Skeletal muscle satellite cell (primary cell): ENCODE data around the gene LRRK1.

ENCODE experiments used
- H3K27me3 ChIP-seq: 2 replicates; pipeline ENCODE4 v1.7.0; 2013; ENCODE audit warnings: low read length; ENCODE audit not compliant: control insufficient read depth, insufficient read depth
- H3K36me3 ChIP-seq: 2 replicates; pipeline ENCODE4 v1.7.0; 2013; ENCODE audit warnings: mild to moderate bottlenecking, control low read depth, low read length; ENCODE audit not compliant: insufficient read depth
- H3K4me1 ChIP-seq: 2 replicates; pipeline ENCODE4 v1.7.0; 2013; ENCODE audit warnings: low read length; ENCODE audit not compliant: control insufficient read depth, insufficient read depth
- H3K4me2 ChIP-seq: 2 replicates; pipeline ENCODE4 v1.7.0; 2013; ENCODE audit warnings: mild to moderate bottlenecking, low read length
- H3K4me3 ChIP-seq: 2 replicates; pipeline ENCODE4 v1.7.0; 2013; ENCODE audit warnings: low read length
- H3K9ac ChIP-seq: 2 replicates; pipeline ENCODE4 v1.7.0; 2013; ENCODE audit warnings: mild to moderate bottlenecking, low read depth, low read length, moderate library complexity
- H3K9me3 ChIP-seq: replicated peaks from 2 replicates; pipeline ENCODE4 v1.7.0; 2013; ENCODE audit warnings: mild to moderate bottlenecking, control low read depth, low read length

The LRRK1 gene

GRCh38 chr15:100968050-100968966 is 49.2 kb downstream of the LRRK1 start:
- H3K36me3 ChIP-seq: no peaks in the 10 kb centered on the region
- no peak overlapping the region for H3K4me2 ChIP-seq
- H3K4me3 ChIP-seq: no peak overlapping the region
- H3K4me1 ChIP-seq: peaks cover 4% of the 10 kb centered on the region
- H3K9ac ChIP-seq: no peak overlapping the region
- H3K9me3 ChIP-seq: no peaks in the 10 kb centered on the region
- H3K27me3 ChIP-seq: no peaks in the 10 kb centered on the region

GRCh38 chr15:100972975-100973350 is 53.8 kb downstream of the LRRK1 start:
- H3K4me1 ChIP-seq: peaks cover 4% of the 10 kb centered on the region
- no peak overlapping the region for H3K4me2 ChIP-seq
- no peaks in the 10 kb centered on the region for H3K9me3 ChIP-seq
- H3K36me3 ChIP-seq: no peaks in the 10 kb centered on the region
- no peak overlapping the region for H3K4me3 ChIP-seq
- H3K27me3 ChIP-seq: no peaks in the 10 kb centered on the region
- no peak overlapping the region for H3K9ac ChIP-seq

- no peaks in the 10 kb centered on the region for H3K27me3 ChIP-seq
- H3K4me3 ChIP-seq: no peak overlapping the region
- no peak overlapping the region for H3K9ac ChIP-seq
- no peaks in the 10 kb centered on the region for H3K9me3 ChIP-seq
- no peak overlapping the region for H3K4me2 ChIP-seq
- H3K4me1 ChIP-seq: no peaks in the 10 kb centered on the region
- no peaks in the 10 kb centered on the region for H3K36me3 ChIP-seq
Observed at GRCh38 chr15:100973351-100974111, 54.4 kb downstream of the LRRK1 start.

GRCh38 chr15:100975043-100975442 is 55.9 kb downstream of the LRRK1 start:
- H3K36me3 ChIP-seq: no peaks in the 10 kb centered on the region
- H3K9me3 ChIP-seq: no peaks in the 10 kb centered on the region
- H3K4me2 ChIP-seq: no peak overlapping the region
- H3K4me1 ChIP-seq: no peaks in the 10 kb centered on the region
- no peak overlapping the region for H3K4me3 ChIP-seq
- no peak overlapping the region for H3K9ac ChIP-seq
- no peaks in the 10 kb centered on the region for H3K27me3 ChIP-seq

- Histone ChIP-seq H3K4me2 (no peak overlapping the region), H3K4me3 (no peak overlapping the region), H3K27me3 (no peaks in the 10 kb centered on the region), H3K9ac (no peak overlapping the region), H3K36me3 (no peaks in the 10 kb centered on the region), H3K9me3 (no peaks in the 10 kb centered on the region), H3K4me1 (no peaks in the 10 kb centered on the region)
Observed at GRCh38 chr15:100980410-100981046, 61.4 kb downstream of the LRRK1 start.

- H3K4me1 ChIP-seq: no peaks in the 10 kb centered on the region
- no peak overlapping the region for H3K4me3 ChIP-seq
- no peaks in the 10 kb centered on the region for H3K27me3 ChIP-seq
- no peak overlapping the region for H3K4me2 ChIP-seq
- no peak overlapping the region for H3K9ac ChIP-seq
- no peaks in the 10 kb centered on the region for H3K36me3 ChIP-seq
- no peaks in the 10 kb centered on the region for H3K9me3 ChIP-seq
Observed at GRCh38 chr15:100981086-100981485, 61.9 kb downstream of the LRRK1 start.

GRCh38 chr15:100983221-100983620 is 64.1 kb downstream of the LRRK1 start:
- H3K36me3 ChIP-seq: no peaks in the 10 kb centered on the region
- H3K4me1 ChIP-seq: no peaks in the 10 kb centered on the region
- no peak overlapping the region for H3K4me2 ChIP-seq
- H3K9me3 ChIP-seq: no peaks in the 10 kb centered on the region
- H3K4me3 ChIP-seq: no peak overlapping the region
- no peaks in the 10 kb centered on the region for H3K27me3 ChIP-seq
- H3K9ac ChIP-seq: no peak overlapping the region

GRCh38 chr15:100985401-100985800 is 66.2 kb downstream of the LRRK1 start:
- H3K4me1 ChIP-seq: no peaks in the 10 kb centered on the region
- no peak overlapping the region for H3K9ac ChIP-seq
- peaks cover 2% of the 10 kb centered on the region for H3K36me3 ChIP-seq
- no peaks in the 10 kb centered on the region for H3K27me3 ChIP-seq
- no peak overlapping the region for H3K4me3 ChIP-seq
- no peaks in the 10 kb centered on the region for H3K9me3 ChIP-seq
- no peak overlapping the region for H3K4me2 ChIP-seq

GRCh38 chr15:100986158-100986896 is 67.2 kb downstream of the LRRK1 start:
- H3K4me2 ChIP-seq: no peak overlapping the region
- H3K36me3 ChIP-seq: peaks cover 2% of the 10 kb centered on the region
- H3K27me3 ChIP-seq: no peaks in the 10 kb centered on the region
- H3K4me1 ChIP-seq: no peaks in the 10 kb centered on the region
- H3K4me3 ChIP-seq: no peak overlapping the region
- no peak overlapping the region for H3K9ac ChIP-seq
- H3K9me3 ChIP-seq: no peaks in the 10 kb centered on the region

GRCh38 chr15:100987143-100987542 is 68.0 kb downstream of the LRRK1 start:
- H3K4me2 ChIP-seq: no peak overlapping the region
- no peaks in the 10 kb centered on the region for H3K9me3 ChIP-seq
- H3K4me1 ChIP-seq: no peaks in the 10 kb centered on the region
- H3K36me3 ChIP-seq: peaks cover 2% of the 10 kb centered on the region
- no peak overlapping the region for H3K4me3 ChIP-seq
- H3K9ac ChIP-seq: no peak overlapping the region
- H3K27me3 ChIP-seq: no peaks in the 10 kb centered on the region

- Histone ChIP-seq H3K4me3 (no peak overlapping the region), H3K9me3 (no peaks in the 10 kb centered on the region), H3K4me1 (no peaks in the 10 kb centered on the region), H3K9ac (no peak overlapping the region), H3K36me3 (peaks cover 2% of the 10 kb centered on the region), H3K4me2 (no peak overlapping the region), H3K27me3 (no peaks in the 10 kb centered on the region)
Observed at GRCh38 chr15:100988297-100988696, 69.1 kb downstream of the LRRK1 start.
